NT2/D1 (cell line): Measurements from ENCODE around the gene SHF.

ENCODE experiments used
- YY1 ChIP-seq: IDR thresholded peaks from 2 replicates; pipeline ENCODE4 v1.6.1; 2011; ENCODE audit not compliant: insufficient read length, insufficient read depth
- ZNF274 ChIP-seq: IDR thresholded peaks from 2 replicates; pipeline ENCODE4 v1.6.1; 2011; ENCODE audit warnings: mild to moderate bottlenecking, low read depth, low read length

GRCh38 chr15:45197512-45197911 lies 9.7 kb upstream of the SHF start:
- TF ChIP-seq YY1 (no peak), ZNF274 (no peak)
